ENCODE results near the gene ANKZF1. TPM values are rescaled to one million over a fixed set of nuclear protein-coding genes. Genes with fewer than 3 reads are reported as not detected.
A peak's percentile ranks its signal among the peaks of the same experiment; 100 is the strongest.
"Not testable (repeated sequence)": the region's sequence is repeated elsewhere in the genome, so short reads cannot be mapped to it uniquely, and the experiment has no call there.

The ANKZF1 gene
- total RNA-seq, 6 experiments from 2014 or later, result 19.3 to 27.8 (median 24.5) TPM

DNA sequence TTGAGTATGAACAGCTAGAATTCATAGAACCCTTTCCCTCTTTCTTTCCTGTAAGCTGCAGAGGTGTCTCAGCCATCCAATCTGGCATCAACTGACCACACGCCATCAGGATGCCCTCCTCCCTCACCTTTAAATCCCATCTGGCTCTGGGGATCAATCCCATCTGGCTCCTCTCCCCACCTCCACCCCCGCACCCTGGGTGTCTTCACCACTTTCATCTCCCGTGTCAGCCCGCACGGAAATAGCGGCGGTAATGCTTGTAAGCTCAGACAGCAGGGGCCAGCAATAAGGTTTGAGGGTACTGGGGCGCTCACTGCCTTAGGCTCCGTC, 22.9 kb downstream of the ANKZF1 start:
- peak overlapping the region; percentile 56 to 69 (median 67) for H3K4me3 ChIP-seq
- 30% methylated on average over 8 of the region's 9 CpGs for WGBS (ENCODE audit: insufficient coverage, low coverage, low lambda C conversion rate, missing lambda C conversion rate)

DNA sequence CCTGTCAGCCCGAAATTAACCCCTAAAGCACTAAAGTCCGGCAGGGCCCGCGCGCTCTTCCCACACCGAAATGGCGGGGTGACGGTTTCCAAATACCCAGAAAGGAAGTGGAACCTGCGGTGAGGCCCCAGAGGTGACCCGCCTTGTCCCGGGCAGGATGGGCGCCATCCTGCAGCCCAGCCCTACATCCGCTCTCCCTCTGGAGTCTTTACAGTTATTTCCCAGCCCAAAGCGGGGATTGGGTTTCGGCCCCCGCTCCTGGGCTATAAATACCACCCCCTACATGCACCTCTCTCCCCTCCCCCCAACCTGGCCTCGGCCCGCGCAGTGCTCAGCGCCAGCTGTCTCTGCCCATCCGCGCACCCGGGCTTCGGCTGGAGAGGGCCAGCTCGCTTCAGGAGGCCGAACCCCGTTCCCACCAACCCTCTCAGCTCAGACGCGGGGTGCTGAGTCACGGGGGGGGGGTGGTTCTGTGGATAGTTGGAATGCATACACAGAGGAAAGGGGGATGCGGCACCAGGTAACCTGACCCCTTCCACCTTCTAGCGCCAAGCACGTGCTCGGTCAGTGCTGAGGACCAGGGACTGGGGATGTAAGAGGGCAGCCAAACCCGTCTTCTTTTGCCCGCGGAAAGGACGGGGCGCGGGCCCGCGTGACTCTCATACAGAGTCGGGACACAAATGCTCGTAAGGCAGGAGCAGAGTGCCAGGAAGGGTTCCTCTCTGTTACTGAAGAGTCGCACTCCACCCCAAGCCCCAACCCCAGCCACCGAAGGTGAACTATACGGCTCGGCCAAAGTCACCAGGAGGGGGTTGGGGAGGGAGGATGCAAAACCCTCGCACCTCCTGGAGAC, 23.5 kb downstream of the ANKZF1 start, which contains the start of gene TUBA4B:
Gene TUBA4B (plus strand): TSS at position 344 of the 853 bp plus-strand sequence. CDS start 165 bp downstream, at position 509.
- no peak for TF ChIP-seq POLR2A (IDR thresholded peaks at IDR 0.05)
- TF ChIP-seq, protein P1, sequence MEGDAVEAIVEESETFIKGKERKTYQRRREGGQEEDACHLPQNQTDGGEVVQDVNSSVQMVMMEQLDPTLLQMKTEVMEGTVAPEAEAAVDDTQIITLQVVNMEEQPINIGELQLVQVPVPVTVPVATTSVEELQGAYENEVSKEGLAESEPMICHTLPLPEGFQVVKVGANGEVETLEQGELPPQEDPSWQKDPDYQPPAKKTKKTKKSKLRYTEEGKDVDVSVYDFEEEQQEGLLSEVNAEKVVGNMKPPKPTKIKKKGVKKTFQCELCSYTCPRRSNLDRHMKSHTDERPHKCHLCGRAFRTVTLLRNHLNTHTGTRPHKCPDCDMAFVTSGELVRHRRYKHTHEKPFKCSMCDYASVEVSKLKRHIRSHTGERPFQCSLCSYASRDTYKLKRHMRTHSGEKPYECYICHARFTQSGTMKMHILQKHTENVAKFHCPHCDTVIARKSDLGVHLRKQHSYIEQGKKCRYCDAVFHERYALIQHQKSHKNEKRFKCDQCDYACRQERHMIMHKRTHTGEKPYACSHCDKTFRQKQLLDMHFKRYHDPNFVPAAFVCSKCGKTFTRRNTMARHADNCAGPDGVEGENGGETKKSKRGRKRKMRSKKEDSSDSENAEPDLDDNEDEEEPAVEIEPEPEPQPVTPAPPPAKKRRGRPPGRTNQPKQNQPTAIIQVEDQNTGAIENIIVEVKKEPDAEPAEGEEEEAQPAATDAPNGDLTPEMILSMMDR (IDR thresholded peaks at IDR 0.05), result no peak
- 12% methylated on average over 29 of the region's 49 CpGs for WGBS (ENCODE audit: insufficient coverage, low coverage, low lambda C conversion rate, missing lambda C conversion rate)
- peak; percentile 1 to 7 (median 3) for ATAC-seq
- Histone ChIP-seq H3K9me3 (no peaks in the 10 kb centered on the region), H3K4me3 (peak within 1 kb of the TSS; percentile 56 to 69 (median 67)), H3K36me3 (peaks cover 0 to 3% (median 0%) of the 10 kb centered on the region in 4 donors), H3K27ac (peak within 1 kb of the TSS; percentile 61 to 79 (median 63)), H3K4me1 (peaks cover 0 to 33% (median 17%) of the 10 kb centered on the region in 4 donors), H3K27me3 (no peaks in the 10 kb centered on the region)
- intact Hi-C loops (cut with DNase I), result no loop called here
- peak in 2 of 3 donors; percentile 44 to 64 for DNase-seq

More for the DNA sequence above, 22.9 kb downstream of the ANKZF1 start:
- Histone ChIP-seq H3K4me1 (peaks cover under 1 to 36% (median 19%) of the 10 kb centered on the region in 4 donors), H3K27me3 (no peaks in the 10 kb centered on the region), H3K27ac (peak overlapping the region; percentile 60 to 79 (median 63)), H3K36me3 (peaks cover 0 to 5% (median 2%) of the 10 kb centered on the region in 4 donors), H3K9me3 (no peaks in the 10 kb centered on the region)
- ATAC-seq (no peak), DNase-seq (no peak)
- intact Hi-C loops (cut with DNase I), result no loop called here
- TF ChIP-seq, protein P1 (IDR thresholded peaks at IDR 0.05), result no peak
- TF ChIP-seq POLR2A (IDR thresholded peaks at IDR 0.05), result no peak

DNA sequence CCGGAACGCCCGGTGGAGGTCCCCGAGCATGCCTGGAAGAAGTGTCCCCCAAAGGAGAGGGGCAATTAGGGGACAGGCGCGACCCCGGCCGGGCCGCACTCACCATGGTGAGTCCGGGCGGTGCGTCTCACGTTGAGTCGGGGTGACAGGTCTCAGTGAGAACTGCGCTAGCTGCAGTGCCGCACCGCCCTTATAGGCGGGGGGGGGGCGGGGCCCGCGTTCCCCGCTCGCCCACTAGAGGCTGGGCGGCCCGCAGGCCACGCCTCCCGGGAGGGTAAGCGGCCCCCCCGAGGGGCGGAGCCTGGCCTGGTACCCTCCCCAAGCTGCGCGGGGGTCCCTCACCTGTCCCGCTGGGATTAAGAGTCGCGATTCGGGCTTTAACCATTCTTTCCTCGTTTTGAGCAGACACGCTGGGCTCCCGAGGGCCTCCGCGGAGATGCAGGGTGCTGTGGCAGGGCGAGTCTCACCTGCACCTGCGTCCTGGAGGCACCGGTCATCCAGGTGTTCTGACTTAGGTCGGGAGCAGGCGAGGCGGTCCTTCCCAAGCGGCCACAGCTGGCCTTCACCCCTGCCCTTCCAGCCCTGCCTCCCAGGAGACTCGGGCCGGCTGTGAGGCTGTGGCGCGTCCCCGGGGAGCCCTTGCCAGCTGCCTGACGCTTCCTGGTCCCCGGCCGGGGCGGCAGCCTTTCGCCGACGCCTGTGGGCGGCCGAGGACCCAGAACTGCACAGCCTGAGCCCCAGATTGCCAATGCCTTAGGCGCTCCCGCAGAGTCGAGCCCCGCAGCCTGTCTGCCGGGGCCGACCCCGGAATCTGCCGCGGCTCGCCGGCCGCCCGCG, 24.4 kb downstream of the ANKZF1 start, which contains the start of gene TUBA4A:
Gene TUBA4A (minus strand): TSS at position 166 of the 837 bp plus-strand sequence. CDS start 60 bp downstream, at position 106.
- H3K27ac ChIP-seq, result peak within 1 kb of the TSS; percentile 61 to 79 (median 63)
- DNase-seq, result peak; percentile 91 to 93 (median 92)
- peaks cover 0 to 26% (median 13%) of the 10 kb centered on the region in 4 donors for H3K4me1 ChIP-seq
- intact Hi-C loops (cut with DNase I), result no loop called here
- no peaks in the 10 kb centered on the region for H3K9me3 ChIP-seq
- no peaks in the 10 kb centered on the region for H3K27me3 ChIP-seq
- ATAC-seq, result peak; percentile 85 to 90 (median 86)
- H3K36me3 ChIP-seq, result no peaks in the 10 kb centered on the region
- TF ChIP-seq, protein P1 (IDR thresholded peaks at IDR 0.05), result peak in 1 of 4 donors; percentile 29
- TF ChIP-seq POLR2A (IDR thresholded peaks at IDR 0.05), result peak; percentile 99
- peak within 1 kb of the TSS; percentile 56 to 69 (median 67) for H3K4me3 ChIP-seq
- no CpG with 5 or more reads among the region's 76 CpGs for WGBS (ENCODE audit: insufficient coverage, low coverage, low lambda C conversion rate, missing lambda C conversion rate)

DNA sequence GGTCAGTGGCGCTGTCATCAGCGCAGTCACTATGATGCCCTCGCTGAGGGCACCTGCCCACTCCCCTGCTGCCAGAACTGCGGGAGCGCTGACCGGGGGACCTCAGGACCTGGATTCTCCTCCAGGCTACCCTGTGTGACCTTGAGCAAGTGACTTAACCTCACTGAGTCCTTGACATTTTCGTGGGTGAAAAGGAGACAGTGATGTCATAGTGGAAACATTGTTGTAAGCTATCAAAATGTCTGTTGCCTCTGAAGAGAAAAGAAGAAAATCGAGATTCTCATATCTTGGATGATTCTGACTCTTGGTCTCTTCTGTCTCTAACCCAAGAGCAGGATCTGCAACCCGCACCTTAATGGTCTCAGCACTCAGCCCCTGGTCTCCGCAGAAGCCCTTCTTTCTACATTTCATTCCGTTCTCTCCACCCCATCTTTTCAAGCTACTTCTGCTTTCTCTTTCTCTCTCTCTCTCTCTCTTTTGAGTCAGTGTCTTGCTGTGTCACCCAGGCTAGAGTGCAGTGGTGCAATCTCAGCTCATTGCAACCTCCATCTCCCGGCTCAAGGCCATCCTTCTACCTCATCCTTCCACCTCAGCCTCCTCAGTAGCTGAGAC, 25.1 kb downstream of the ANKZF1 start:
- ATAC-seq (peak; percentile 1 to 5 (median 1)), DNase-seq (no peak)
- Histone ChIP-seq H3K36me3 (no peaks in the 10 kb centered on the region), H3K9me3 (no peaks in the 10 kb centered on the region), H3K4me3 (peak overlapping the region; percentile 56 to 69 (median 67)), H3K4me1 (peaks cover 0 to 19% (median 9%) of the 10 kb centered on the region in 4 donors), H3K27me3 (no peaks in the 10 kb centered on the region), H3K27ac (peak overlapping the region; percentile 61 to 72 (median 63))
- TF ChIP-seq POLR2A (IDR thresholded peaks at IDR 0.05), result no peak
- TF ChIP-seq, protein P1 (IDR thresholded peaks at IDR 0.05), result no peak
- intact Hi-C loops (cut with DNase I), result no loop called here
- WGBS (ENCODE audit: insufficient coverage, low coverage, low lambda C conversion rate, missing lambda C conversion rate), result 39% methylated on average over 7 of the region's 12 CpGs

DNA sequence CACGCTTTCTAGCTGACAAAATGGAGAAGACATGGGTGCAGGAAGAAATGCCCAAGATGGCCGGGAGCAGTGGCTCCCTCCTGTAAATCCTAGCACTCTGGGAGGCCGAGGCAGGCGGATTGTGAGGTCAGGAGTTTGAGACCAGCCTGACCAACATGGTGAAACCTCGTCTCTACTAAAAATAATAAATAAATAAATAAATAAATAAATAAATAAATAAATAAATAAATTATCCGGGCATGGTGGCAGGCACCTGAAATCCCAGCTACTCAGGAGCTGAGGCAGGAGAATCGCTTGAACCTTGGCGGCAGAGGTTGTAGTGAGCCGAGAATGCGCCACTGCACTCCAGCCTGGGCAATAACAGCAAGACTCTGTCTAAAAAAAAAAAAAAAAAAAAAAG, 29.3 kb downstream of the ANKZF1 start:
- ATAC-seq; intact Hi-C loops (cut with DNase I); H3K4me3 ChIP-seq; H3K9me3 ChIP-seq; H3K27ac ChIP-seq; H3K27me3 ChIP-seq; DNase-seq; H3K4me1 ChIP-seq; H3K36me3 ChIP-seq: not testable (repeated sequence)
- 85% methylated on average over 10 of the region's 10 CpGs for WGBS (ENCODE audit: insufficient coverage, low coverage, low lambda C conversion rate, missing lambda C conversion rate)

Measured in right lobe of liver (tissue), 6 donors.